Lung (tissue), 12 donors: ENCODE results near the gene AOAH. TPM values are rescaled to one million over a fixed set of nuclear protein-coding genes. Genes with fewer than 3 reads are reported as not detected.
"Not testable (repeated sequence)": the region's sequence is repeated elsewhere in the genome, so short reads cannot be mapped to it uniquely, and the experiment has no call there.

ENCODE experiments used
- ATAC-seq: fragments of 200-7000 bp; cut with Tn5 transposase; one replicate; pipeline ENCODE4 v1.9.1; 2020; ENCODE audit warnings: moderate number of reproducible peaks; ENCODE audit not compliant: insufficient read depth, low FRiP score
- DNase-seq, 3 donors: peaks; one replicate each; pipeline ENCODE4 v3.0.0-alpha.2; 2013 to 2017
- H3K27ac ChIP-seq, 2 donors: one replicate each; pipeline ENCODE4 v1.5.1; 2013; ENCODE audit warnings: mild to moderate bottlenecking in 2 of 2, moderate library complexity in 2 of 2, control low read depth in 1 of 2, inconsistent platforms in 1 of 2, low read depth in 1 of 2, low read length in 1 of 2
- H3K27me3 ChIP-seq, 3 donors: one replicate each; pipeline ENCODE4 v1.5.1; 2013; ENCODE audit warnings: low read length in 2 of 3; ENCODE audit not compliant: control insufficient read depth in 3 of 3, insufficient read depth in 3 of 3
- H3K36me3 ChIP-seq, 4 donors: one replicate each; pipeline ENCODE4 v1.5.1; 2013; ENCODE audit warnings: low read length in 4 of 4, mild to moderate bottlenecking in 1 of 4, moderate library complexity in 1 of 4; ENCODE audit not compliant: control insufficient read depth in 4 of 4, insufficient read depth in 4 of 4
- H3K4me1 ChIP-seq, 5 donors: one replicate each; pipeline ENCODE4 v1.5.1; 2013; ENCODE audit warnings: low read length in 5 of 5, mild to moderate bottlenecking in 2 of 5, moderate library complexity in 1 of 5; ENCODE audit not compliant: control insufficient read depth in 5 of 5, insufficient read depth in 5 of 5
- H3K4me3 ChIP-seq: one replicate; pipeline ENCODE4 v1.5.1; 2013; ENCODE audit warnings: mild to moderate bottlenecking, control low read depth, moderate library complexity
- H3K9ac ChIP-seq, 2 donors: one replicate each; pipeline ENCODE4 v1.5.1; 2013; ENCODE audit warnings: low read length in 2 of 2, control low read depth in 1 of 2; ENCODE audit not compliant: insufficient read depth in 1 of 2
- H3K9me3 ChIP-seq, 4 donors: one replicate each; pipeline ENCODE4 v1.5.1; 2013; ENCODE audit warnings: low read length in 3 of 4, mild to moderate bottlenecking in 1 of 4, moderate library complexity in 1 of 4; ENCODE audit not compliant: control insufficient read depth in 4 of 4, insufficient read depth in 3 of 4
- WGBS, 2 donors: extraction: QIAGEN DNeasy Blood & Tissue Kit; methylation state at CpG; one replicate each; pipeline ENCODE4 v1.1.7; 2013; 5-methylcytosine and 5-hydroxymethylcytosine counted together
- polyA plus RNA-seq, 2 donors: library from polyadenylated mRNA; stranded (reverse); fragments of 200-250 nt; gene quantifications; one replicate each; pipeline ENCODE4 v1.2.1, GENCODE V29; 2013
- total RNA-seq, 2 donors: library from RNA; depleted of rRNA in 1 of 2; stranded (reverse); fragments of >200 nt in 1 of 2; gene quantifications; one replicate each; pipeline ENCODE4 v1.2.1, GENCODE V29; 2014 to 2021
- TF ChIP-seq, protein P1 (sequence below): IDR thresholded peaks from 2 replicates; pipeline ENCODE4 v1.5.1; 2012; ENCODE audit warnings: mild to moderate bottlenecking; ENCODE audit errors: control extremely low read depth, extremely low read depth
- donor health status: control.
- donor health status: control.
- donor health status: Bipolar disorder and iron deficiency.
- donor health status: healthy.
- donor health status: DM: yes; HTN: yes; CAD: no.

Gene AOAH
- total and polyA plus RNA-seq, 4 donors = 4.7 to 36.4 (median 29.0) TPM

DNA sequence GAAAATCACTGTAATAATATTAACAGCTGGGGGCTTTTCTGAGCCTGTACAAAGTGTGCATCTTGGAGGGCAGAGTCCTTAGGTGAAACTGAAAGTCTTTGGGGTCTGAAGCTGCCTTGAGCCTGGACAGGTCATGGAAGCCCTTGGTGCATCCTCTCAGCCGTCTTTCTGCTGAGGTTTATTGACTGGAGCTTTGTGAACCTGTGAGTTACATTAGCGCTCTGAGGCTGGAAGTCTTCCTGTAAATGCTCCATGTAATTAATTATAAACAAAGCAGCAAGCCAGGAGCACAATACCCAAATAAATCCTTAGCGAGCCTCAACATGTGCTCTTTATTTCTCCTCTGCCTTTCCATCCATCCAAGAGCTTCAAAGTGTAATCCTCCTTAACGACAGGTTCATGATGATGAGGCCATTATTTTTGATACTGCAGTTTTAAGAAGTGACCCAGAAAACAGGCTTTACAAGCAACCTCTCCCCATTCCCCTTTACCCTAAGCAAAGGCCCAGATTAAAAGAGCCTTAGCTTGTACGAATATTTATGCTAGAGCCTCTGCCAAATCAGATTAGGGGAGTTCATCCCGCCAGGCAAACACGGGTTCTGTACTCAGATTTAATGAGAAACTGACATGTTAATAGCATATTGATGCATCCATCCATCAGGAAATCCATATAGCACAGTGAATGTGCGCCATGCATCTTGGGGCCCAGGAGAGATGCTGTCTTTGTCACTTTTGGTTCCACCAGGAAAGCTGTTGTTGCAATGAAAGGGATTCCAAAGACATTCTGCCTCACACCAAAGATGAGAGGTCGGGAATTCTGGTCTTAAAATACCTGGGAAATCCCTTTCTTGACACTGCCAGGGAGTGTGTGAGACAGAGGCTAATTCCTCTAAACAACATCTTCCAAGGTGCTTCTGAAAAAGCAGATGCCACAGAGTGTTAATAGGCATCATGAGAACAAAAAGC, 216.5 kb downstream of the AOAH start:
- Histone ChIP-seq H3K4me3 (no peak overlapping the region), H3K4me1 (no peaks in the 10 kb centered on the region), H3K27ac (no peak overlapping the region), H3K9ac (no peak overlapping the region), H3K27me3 (no peaks in the 10 kb centered on the region), H3K36me3 (no peaks in the 10 kb centered on the region), H3K9me3 (no peaks in the 10 kb centered on the region)
- TF ChIP-seq, protein P1, sequence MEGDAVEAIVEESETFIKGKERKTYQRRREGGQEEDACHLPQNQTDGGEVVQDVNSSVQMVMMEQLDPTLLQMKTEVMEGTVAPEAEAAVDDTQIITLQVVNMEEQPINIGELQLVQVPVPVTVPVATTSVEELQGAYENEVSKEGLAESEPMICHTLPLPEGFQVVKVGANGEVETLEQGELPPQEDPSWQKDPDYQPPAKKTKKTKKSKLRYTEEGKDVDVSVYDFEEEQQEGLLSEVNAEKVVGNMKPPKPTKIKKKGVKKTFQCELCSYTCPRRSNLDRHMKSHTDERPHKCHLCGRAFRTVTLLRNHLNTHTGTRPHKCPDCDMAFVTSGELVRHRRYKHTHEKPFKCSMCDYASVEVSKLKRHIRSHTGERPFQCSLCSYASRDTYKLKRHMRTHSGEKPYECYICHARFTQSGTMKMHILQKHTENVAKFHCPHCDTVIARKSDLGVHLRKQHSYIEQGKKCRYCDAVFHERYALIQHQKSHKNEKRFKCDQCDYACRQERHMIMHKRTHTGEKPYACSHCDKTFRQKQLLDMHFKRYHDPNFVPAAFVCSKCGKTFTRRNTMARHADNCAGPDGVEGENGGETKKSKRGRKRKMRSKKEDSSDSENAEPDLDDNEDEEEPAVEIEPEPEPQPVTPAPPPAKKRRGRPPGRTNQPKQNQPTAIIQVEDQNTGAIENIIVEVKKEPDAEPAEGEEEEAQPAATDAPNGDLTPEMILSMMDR = no peak
- no peak for DNase-seq
- ATAC-seq = no peak
- WGBS, 2 donors = 72% methylated on average over 9 of the region's 9 CpGs

DNA sequence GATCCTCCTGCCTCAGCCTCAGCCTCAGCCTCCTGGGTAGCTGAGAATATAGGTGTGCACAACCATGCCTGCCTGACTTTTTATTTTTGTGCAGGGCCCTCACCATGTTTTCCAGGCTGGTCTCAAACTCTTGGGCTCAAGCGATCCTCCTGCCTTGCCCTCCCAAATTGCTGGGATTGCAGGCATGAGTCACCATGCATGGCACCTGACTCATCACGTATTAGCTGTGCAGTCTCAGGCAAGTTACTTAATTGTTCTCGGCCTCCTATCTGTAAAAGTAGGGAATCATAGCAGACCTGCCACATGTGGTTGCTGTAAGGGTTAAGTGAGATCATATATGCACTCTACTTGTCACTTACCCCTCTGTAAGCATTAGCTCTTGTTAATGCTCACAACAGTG, 217.5 kb downstream of the AOAH start:
- WGBS, 2 donors = 91 to 93% methylated on average over 3 of the region's 3 CpGs
- H3K4me1 ChIP-seq = no peaks in the 10 kb centered on the region
- no peaks in the 10 kb centered on the region for H3K27me3 ChIP-seq
- H3K9me3 ChIP-seq = no peaks in the 10 kb centered on the region
- no peak overlapping the region for H3K27ac ChIP-seq
- no peaks in the 10 kb centered on the region for H3K36me3 ChIP-seq
- ATAC-seq = no peak
- no peak overlapping the region for H3K4me3 ChIP-seq
- TF ChIP-seq, protein P1 = no peak
- H3K9ac ChIP-seq = no peak overlapping the region
- DNase-seq = no peak

DNA sequence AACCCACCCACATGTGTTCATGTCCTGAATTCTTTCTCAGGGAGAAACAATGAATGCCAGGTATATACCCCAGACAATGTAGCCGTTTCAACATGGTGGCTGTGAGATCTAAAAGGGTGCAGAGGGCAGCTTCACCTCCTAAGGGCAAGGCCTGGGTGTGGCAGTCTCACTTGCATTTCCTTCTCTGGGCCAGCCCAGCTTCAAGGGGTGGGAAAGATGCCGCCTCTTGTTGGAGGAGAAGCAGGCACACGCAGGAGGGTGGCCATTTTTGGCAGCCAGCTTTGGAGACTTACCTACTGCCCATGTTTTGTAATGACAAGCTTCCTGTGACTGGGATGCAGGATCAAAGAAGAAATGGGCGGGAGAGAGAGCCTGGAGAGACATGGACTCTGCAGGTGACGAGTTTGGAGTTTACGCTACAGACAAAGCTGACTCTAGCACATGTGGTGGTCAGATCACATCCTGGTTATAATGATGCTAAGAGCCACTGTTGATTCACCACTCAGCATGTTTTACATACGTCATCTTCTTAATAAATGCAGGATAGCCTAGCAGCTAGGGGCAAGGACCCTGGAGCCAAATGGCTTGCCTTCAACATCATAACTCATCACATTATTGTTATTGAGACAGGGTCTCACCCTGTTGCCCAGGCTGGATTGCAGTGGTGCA, 218.0 kb downstream of the AOAH start:
- Histone ChIP-seq H3K27me3 (no peaks in the 10 kb centered on the region), H3K9me3 (no peaks in the 10 kb centered on the region), H3K36me3 (no peaks in the 10 kb centered on the region), H3K4me3 (no peak overlapping the region), H3K9ac (no peak overlapping the region), H3K27ac (no peak overlapping the region), H3K4me1 (no peaks in the 10 kb centered on the region)
- 94 to 96% methylated on average over 7 of the region's 7 CpGs for WGBS, 2 donors
- TF ChIP-seq, protein P1 = no peak
- ATAC-seq (no peak), DNase-seq (no peak)

DNA sequence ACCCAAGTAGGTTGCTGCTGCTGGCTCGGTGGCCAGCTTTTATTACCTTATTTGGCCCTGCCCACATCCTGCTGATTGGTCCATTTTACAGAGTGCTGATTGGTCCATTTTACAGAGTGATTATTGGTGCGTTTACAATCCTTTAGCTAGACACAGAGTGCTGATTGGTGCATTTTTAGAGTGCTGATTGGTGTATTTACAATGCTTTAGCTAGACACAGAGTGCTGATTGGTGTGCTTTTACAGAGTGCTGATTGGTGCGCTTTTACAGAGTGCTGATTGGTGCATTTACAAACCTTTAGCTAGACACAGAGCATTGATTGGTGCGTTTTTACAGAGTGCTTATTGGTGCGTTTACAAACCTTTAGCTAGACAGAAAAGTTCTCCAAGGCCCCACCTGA, 219.7 kb downstream of the AOAH start:
- H3K27me3 ChIP-seq, H3K9me3 ChIP-seq, H3K4me1 ChIP-seq, DNase-seq, H3K4me3 ChIP-seq, H3K36me3 ChIP-seq, H3K9ac ChIP-seq, H3K27ac ChIP-seq, ATAC-seq: not testable (repeated sequence)
- 91 to 96% methylated on average over 5 of the region's 5 CpGs for WGBS, 2 donors

DNA sequence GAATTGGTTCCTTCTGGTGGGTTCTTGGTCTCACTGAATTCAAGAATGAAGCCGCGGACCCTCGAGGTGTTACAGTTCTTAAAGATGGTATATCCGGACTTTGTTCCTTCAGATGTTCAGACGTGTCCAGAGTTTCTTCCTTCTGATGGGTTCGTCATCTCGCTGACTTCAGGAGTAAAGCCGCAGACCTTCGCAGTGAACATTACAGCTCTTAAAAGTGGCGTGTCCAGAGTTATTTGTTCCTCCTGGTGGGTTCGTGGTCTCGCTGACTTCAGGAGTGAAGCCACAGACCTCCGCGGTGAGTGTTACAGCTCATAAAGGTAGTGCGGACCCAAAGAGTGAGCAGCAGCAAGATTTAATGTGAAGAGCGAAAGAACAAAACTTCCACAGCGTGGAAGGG, 220.1 kb downstream of the AOAH start:
- H3K9ac ChIP-seq, H3K4me1 ChIP-seq, DNase-seq, H3K4me3 ChIP-seq, H3K9me3 ChIP-seq, H3K27ac ChIP-seq, H3K36me3 ChIP-seq, H3K27me3 ChIP-seq, ATAC-seq: not testable (repeated sequence)
- WGBS, 2 donors = 97 to 98% methylated on average over 17 of the region's 17 CpGs
